Stimulated activated CD8-positive, alpha-beta memory T cell treated with anti-CD3 and anti-CD28 coated beads, Interleukin-15, amount 100 ng/mL, for 1 hour (primary cell): ENCODE results near the gene ATP2A2.
"Not testable (repeated sequence)": the region's sequence is repeated elsewhere in the genome, so short reads cannot be mapped to it uniquely, and the experiment has no call there.

ENCODE experiments used
- DNase-seq: peaks from one replicate; pipeline ENCODE4 v3.0.0-alpha.2; 2020; ENCODE audit warnings: low read depth

ATP2A2 gene

GRCh38 chr12:110343736-110344555 is 62.9 kb downstream of the ATP2A2 start:
- DNase-seq, result no peak

GRCh38 chr12:110344657-110345056 is 63.6 kb downstream of the ATP2A2 start:
- no peak for DNase-seq

- no peak for DNase-seq
Measured at GRCh38 chr12:110345176-110345661, 64.2 kb downstream of the ATP2A2 start.

GRCh38 chr12:110345963-110346362 is 64.9 kb downstream of the ATP2A2 start:
- no peak for DNase-seq

GRCh38 chr12:110347767-110348166 is 66.7 kb downstream of the ATP2A2 start:
- no peak for DNase-seq

- DNase-seq, result no peak
Measured at GRCh38 chr12:110348431-110349059, 67.5 kb downstream of the ATP2A2 start.

- no peak for DNase-seq
Measured at GRCh38 chr12:110349096-110349495, 68.0 kb downstream of the ATP2A2 start.

GRCh38 chr12:110349514-110350151 is 68.6 kb downstream of the ATP2A2 start:
- DNase-seq, result no peak

- DNase-seq, result no peak
Measured at GRCh38 chr12:110351119-110351518, 70.1 kb downstream of the ATP2A2 start.

GRCh38 chr12:110352401-110352800 is 71.4 kb downstream of the ATP2A2 start:
- DNase-seq, result no peak

GRCh38 chr12:110353211-110353965 is 72.3 kb downstream of the ATP2A2 start:
- no peak for DNase-seq

GRCh38 chr12:110354172-110354780 is 73.2 kb downstream of the ATP2A2 start:
- DNase-seq, result no peak

GRCh38 chr12:110355073-110355472 is 74.0 kb downstream of the ATP2A2 start:
- DNase-seq, result no peak

- DNase-seq, result not testable (repeated sequence)
Measured at GRCh38 chr12:110358384-110359097, 77.5 kb downstream of the ATP2A2 start.

GRCh38 chr12:110361216-110361615 is 80.2 kb downstream of the ATP2A2 start:
- DNase-seq, result no peak

- no peak for DNase-seq
Measured at GRCh38 chr12:110365489-110366320, 84.7 kb downstream of the ATP2A2 start.

- no peak for DNase-seq
Measured at GRCh38 chr12:110366321-110367142, 85.5 kb downstream of the ATP2A2 start.

GRCh38 chr12:110367181-110367864 is 86.3 kb downstream of the ATP2A2 start:
- no peak for DNase-seq

- no peak for DNase-seq
Measured at GRCh38 chr12:110369992-110370391, 88.9 kb downstream of the ATP2A2 start.
